Measurements from ENCODE around the gene SUN5. TPM values are rescaled to one million over a fixed set of nuclear protein-coding genes. Genes with fewer than 3 reads are reported as not detected.
A peak's percentile ranks its signal among the peaks of the same experiment; 100 is the strongest.

Gene SUN5
- polyA plus RNA-seq, 2 of the 4 experiments (the other 2 are of a cell fraction): not detected

DNA sequence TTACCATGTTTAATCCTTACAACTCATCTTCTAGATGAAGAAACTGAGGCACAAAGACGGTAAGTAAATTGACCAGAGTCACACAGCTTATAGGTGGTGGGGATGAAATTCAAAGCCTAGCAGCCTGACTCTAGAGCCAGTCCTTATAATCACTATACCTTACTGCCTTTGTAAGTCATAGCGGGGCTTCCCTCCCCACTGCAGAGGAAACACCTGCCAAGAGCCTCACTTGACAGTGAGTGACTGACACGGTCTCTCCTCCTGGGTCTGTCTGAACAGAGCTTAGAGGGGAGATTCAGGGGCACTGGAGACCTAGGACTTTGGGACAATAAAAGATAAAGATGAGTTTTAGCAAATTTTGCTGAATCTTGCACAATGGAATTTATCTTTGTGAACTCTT is 12.8 kb downstream of the SUN5 start:
- Histone ChIP-seq H3K4me1 (no peaks in the 10 kb centered on the region), H3K4me2 (no peak overlapping the region), H3K4me3 (no peak overlapping the region), H3K27ac (no peak overlapping the region), H3K9me3 (peaks cover 14% of the 10 kb centered on the region)
- ChIA-PET POLR2A (no interaction called here), CTCF (interaction anchor here (1.0 to 2.1 kb wide), 3 partner anchors 16 to 105 kb away, joined by 3 to 5 read pairs (median 3); no protein-coding TSS in a partner anchor)
- ATAC-seq (no peak), FAIRE-seq (no peak), DNase-seq (ENCODE audit: low read depth in 1 of 2, low spot score in 1 of 2) (no peak)
- WGBS (ENCODE audit: missing lambda C conversion rate): 33% methylated on average over 3 of the region's 3 CpGs
- TF ChIP-seq RARB (CRISPR knock-in tag; IDR thresholded peaks at IDR 0.05) (no peak), CHD4 (IDR thresholded peaks at IDR 0.05; ENCODE audit: borderline replicate concordance) (no peak), BHLHE40 (IDR thresholded peaks at IDR 0.05; ENCODE audit: low read depth, low read length) (no peak), HOXB5 (CRISPR knock-in tag; IDR thresholded peaks at IDR 0.05) (no peak), MAZ (IDR thresholded peaks at IDR 0.05; ENCODE audit: borderline replicate concordance, low read depth, low read length) (no peak), RCOR1 (IDR thresholded peaks at IDR 0.05; ENCODE audit: low read depth, low read length) (no peak), HDAC2 (IDR thresholded peaks at IDR 0.05) (no peak), FOSB (CRISPR knock-in tag; IDR thresholded peaks at IDR 0.05) (no peak), ZC3H11A (IDR thresholded peaks at IDR 0.05) (no peak)
- TF ChIP-seq, protein P1, sequence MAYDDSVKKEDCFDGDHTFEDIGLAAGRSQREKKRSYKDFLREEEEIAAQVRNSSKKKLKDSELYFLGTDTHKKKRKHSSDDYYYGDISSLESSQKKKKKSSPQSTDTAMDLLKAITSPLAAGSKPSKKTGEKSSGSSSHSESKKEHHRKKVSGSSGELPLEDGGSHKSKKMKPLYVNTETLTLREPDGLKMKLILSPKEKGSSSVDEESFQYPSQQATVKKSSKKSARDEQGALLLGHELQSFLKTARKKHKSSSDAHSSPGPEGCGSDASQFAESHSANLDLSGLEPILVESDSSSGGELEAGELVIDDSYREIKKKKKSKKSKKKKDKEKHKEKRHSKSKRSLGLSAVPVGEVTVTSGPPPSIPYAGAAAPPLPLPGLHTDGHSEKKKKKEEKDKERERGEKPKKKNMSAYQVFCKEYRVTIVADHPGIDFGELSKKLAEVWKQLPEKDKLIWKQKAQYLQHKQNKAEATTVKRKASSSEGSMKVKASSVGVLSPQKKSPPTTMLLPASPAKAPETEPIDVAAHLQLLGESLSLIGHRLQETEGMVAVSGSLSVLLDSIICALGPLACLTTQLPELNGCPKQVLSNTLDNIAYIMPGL (CRISPR knock-in tag; IDR thresholded peaks at IDR 0.05; ENCODE audit: borderline replicate concordance): no peak
- TF ChIP-seq, protein P2, sequence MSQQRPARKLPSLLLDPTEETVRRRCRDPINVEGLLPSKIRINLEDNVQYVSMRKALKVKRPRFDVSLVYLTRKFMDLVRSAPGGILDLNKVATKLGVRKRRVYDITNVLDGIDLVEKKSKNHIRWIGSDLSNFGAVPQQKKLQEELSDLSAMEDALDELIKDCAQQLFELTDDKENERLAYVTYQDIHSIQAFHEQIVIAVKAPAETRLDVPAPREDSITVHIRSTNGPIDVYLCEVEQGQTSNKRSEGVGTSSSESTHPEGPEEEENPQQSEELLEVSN (IDR thresholded peaks at IDR 0.05; ENCODE audit: borderline replicate concordance, low read depth): no peak
- TF ChIP-seq, protein P3, sequence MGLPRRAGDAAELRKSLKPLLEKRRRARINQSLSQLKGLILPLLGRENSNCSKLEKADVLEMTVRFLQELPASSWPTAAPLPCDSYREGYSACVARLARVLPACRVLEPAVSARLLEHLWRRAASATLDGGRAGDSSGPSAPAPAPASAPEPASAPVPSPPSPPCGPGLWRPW (IDR thresholded peaks at IDR 0.05): no peak
- TF ChIP-seq, protein P4, sequence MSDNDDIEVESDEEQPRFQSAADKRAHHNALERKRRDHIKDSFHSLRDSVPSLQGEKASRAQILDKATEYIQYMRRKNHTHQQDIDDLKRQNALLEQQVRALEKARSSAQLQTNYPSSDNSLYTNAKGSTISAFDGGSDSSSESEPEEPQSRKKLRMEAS (IDR thresholded peaks at IDR 0.05): no peak

DNA sequence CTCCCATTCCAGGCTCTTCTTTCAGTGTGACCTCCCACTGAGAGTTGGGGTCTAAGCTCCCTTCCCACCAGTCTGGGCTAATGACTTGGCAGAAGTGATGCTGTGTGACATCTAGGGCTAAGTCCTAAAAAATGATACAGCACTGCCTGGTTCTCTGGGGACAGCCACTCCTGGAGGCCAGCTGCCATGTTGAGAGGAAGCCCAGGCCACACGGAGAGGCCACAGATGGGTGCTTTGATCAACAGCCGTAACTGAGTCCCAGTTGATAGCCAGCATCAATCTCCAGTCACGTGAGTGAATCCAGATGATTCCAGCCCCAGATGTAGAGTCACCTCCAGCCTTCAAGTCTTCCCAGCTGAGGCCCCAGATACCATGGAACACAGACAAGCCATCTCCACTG is 13.8 kb downstream of the SUN5 start:
- Histone ChIP-seq H3K27ac (no peak overlapping the region), H3K9me3 (peaks cover 9% of the 10 kb centered on the region), H3K4me1 (no peaks in the 10 kb centered on the region), H3K4me3 (no peak overlapping the region), H3K4me2 (no peak overlapping the region)
- FAIRE-seq (no peak), ATAC-seq (no peak), DNase-seq (ENCODE audit: low read depth in 1 of 2, low spot score in 1 of 2) (no peak)
- POLR2A ChIA-PET: no interaction called here
- no peak for TF ChIP-seq HEYL (CRISPR knock-in tag; IDR thresholded peaks at IDR 0.05)
- TF ChIP-seq, protein P5, sequence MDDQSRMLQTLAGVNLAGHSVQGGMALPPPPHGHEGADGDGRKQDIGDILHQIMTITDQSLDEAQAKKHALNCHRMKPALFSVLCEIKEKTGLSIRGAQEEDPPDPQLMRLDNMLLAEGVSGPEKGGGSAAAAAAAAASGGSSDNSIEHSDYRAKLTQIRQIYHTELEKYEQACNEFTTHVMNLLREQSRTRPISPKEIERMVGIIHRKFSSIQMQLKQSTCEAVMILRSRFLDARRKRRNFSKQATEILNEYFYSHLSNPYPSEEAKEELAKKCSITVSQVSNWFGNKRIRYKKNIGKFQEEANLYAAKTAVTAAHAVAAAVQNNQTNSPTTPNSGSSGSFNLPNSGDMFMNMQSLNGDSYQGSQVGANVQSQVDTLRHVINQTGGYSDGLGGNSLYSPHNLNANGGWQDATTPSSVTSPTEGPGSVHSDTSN (IDR thresholded peaks at IDR 0.05): no peak
- TF ChIP-seq ZC3H11A (IDR thresholded peaks at IDR 0.05): no peak
- no peak for TF ChIP-seq TP53 (CRISPR knock-in tag; IDR thresholded peaks at IDR 0.05)
- TF ChIP-seq POLR2AphosphoS2 (conservative IDR thresholded peaks at IDR 0.05; ENCODE audit: low read length): no peak
- no peak for TF ChIP-seq HOXB5 (CRISPR knock-in tag; IDR thresholded peaks at IDR 0.05)
- CTCF ChIA-PET: interaction anchor here (1.6 to 2.1 kb wide), 2 partner anchors 15 to 23 kb away, joined by 3 to 5 read pairs; no protein-coding TSS in a partner anchor
- 44% methylated on average over 3 of the region's 3 CpGs for WGBS (ENCODE audit: missing lambda C conversion rate)

DNA sequence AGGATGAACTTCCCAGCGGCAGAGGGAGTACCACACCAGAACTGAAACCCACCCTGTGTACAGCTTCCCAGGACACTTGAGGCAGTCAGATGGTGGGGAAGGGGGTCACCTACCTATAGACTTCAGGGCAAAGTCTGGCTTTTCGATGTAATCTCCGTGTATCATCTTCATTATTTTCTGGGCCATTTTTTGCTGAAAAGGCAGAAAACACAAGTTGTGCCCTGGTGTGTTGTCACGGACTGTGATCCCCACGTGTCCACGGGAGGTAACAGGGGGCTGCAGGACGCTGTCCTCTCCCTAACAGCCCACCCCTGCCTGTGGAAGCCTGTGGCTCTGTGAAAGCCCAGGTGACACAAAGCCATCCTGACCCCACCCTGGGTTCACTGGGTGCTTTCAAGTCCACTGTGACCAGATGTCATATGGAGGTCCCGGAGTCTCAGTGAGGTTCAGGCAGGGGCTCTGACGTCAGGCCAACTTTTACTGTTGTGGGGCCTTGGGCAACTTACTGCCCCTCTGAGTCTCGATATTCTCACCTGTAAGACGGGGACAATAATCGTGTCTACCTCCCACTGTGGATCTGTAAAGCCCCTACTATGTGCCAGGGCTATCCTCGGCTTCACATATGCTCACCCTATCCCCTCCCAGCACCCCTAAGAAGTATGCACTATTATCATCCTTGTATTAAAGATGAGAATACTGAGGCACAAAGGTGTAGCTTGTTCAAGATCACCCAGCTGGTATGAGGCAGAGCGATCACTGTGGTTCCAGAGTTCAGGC is 14.5 kb downstream of the SUN5 start:
- POLR2A ChIA-PET: no interaction called here
- CTCF ChIA-PET: interaction anchor here (2.1 kb wide), 1 partner anchor 14 kb away, joined by 5 read pairs; no protein-coding TSS in a partner anchor

More for the DNA sequence above, 14.5 kb downstream of the SUN5 start:
- no peak for ATAC-seq
- DNase-seq (ENCODE audit: low read depth in 1 of 2, low spot score in 1 of 2): no peak
- H3K9me3 ChIP-seq: peaks cover 3% of the 10 kb centered on the region; the same call in 1 of the 3 replicates
- H3K4me2 ChIP-seq: no peak overlapping the region
- TF ChIP-seq MAFK (IDR thresholded peaks at IDR 0.05; ENCODE audit: partially characterized antibody) (peak; percentile 87), ZFP36 (IDR thresholded peaks at IDR 0.05; ENCODE audit: borderline replicate concordance, partially characterized antibody) (no peak)
- H3K4me3 ChIP-seq: no peak overlapping the region
- no peak overlapping the region for H3K27ac ChIP-seq
- 50% methylated on average over 14 of the region's 14 CpGs for WGBS (ENCODE audit: missing lambda C conversion rate)
- H3K4me1 ChIP-seq: no peaks in the 10 kb centered on the region
- no peak for FAIRE-seq

Data from A549 (cell line).